Smooth muscle cell (in vitro differentiated cells): Measurements from ENCODE around the gene NFYC. TPM values are rescaled to one million over a fixed set of nuclear protein-coding genes. Genes with fewer than 3 reads are reported as not detected.

Experiments used
- DNase-seq: peaks from one replicate; lab custom pipeline; 2025; ENCODE audit not compliant: unreplicated experiment; lab: John Stamatoyannopoulos, UW
- H2AFZ ChIP-seq: fragments of 200-600 bp; sonication (generic); 2 replicates; pipeline ENCODE4 v1.6.0; 2016; ENCODE audit warnings: antibody characterized with exemption, low read depth, mild to moderate bottlenecking
- H3F3A ChIP-seq: fragments of 200-600 bp; sonication (generic); 2 replicates; pipeline ENCODE4 v1.6.0; 2017; ENCODE audit warnings: antibody characterized with exemption, low read depth
- H3K27ac ChIP-seq: fragments of 200-600 bp; sonication (generic); 2 replicates; pipeline ENCODE4 v1.5.1; 2016; ENCODE audit warnings: low read depth, mild to moderate bottlenecking
- H3K27me3 ChIP-seq: fragments of 200-600 bp; sonication (generic); 2 replicates; pipeline ENCODE4 v1.6.1; 2016; ENCODE audit warnings: low read depth, mild to moderate bottlenecking
- H3K36me3 ChIP-seq: fragments of 200-600 bp; sonication (generic); 2 replicates; pipeline ENCODE4 v1.5.1; 2016; ENCODE audit warnings: low read depth
- H3K4me1 ChIP-seq: fragments of 200-600 bp; sonication (generic); 2 replicates; pipeline ENCODE4 v1.5.1; 2016; ENCODE audit warnings: low read depth
- H3K4me2 ChIP-seq: fragments of 200-600 bp; sonication (generic); 2 replicates; pipeline ENCODE4 v1.6.0; 2016; ENCODE audit warnings: mild to moderate bottlenecking
- H3K4me3 ChIP-seq: fragments of 200-600 bp; sonication (generic); 2 replicates; pipeline ENCODE4 v1.5.1; 2016; ENCODE audit warnings: mild to moderate bottlenecking
- H3K79me2 ChIP-seq: fragments of 200-600 bp; sonication (generic); 2 replicates; pipeline ENCODE4 v1.6.0; 2016; ENCODE audit warnings: low read depth, mild to moderate bottlenecking
- H3K9ac ChIP-seq: fragments of 200-600 bp; sonication (generic); 2 replicates; pipeline ENCODE4 v1.6.0; 2016; ENCODE audit warnings: low read depth
- H3K9me3 ChIP-seq: fragments of 200-600 bp; sonication (generic); replicated peaks from 2 replicates; pipeline ENCODE4 v1.5.1; 2016; ENCODE audit warnings: low read depth
- H4K20me1 ChIP-seq: fragments of 200-600 bp; sonication (generic); 2 replicates; pipeline ENCODE4 v1.6.0; 2016; ENCODE audit warnings: low read depth
- CTCF ChIP-seq: fragments of 200-600 bp; sonication (generic); IDR thresholded peaks from 2 replicates; pipeline ENCODE4 v1.5.1; 2017; ENCODE audit warnings: borderline replicate concordance, mild to moderate bottlenecking, antibody characterized with exemption; ENCODE audit not compliant: insufficient read depth, poor library complexity, severe bottlenecking
- WGBS: methylation state at CpG from one replicate; pipeline ENCODE4 v1.1.7; 2016; ENCODE audit warnings: low lambda C conversion rate; 5-methylcytosine and 5-hydroxymethylcytosine counted together
- polyA plus RNA-seq: library from polyadenylated mRNA; unstranded; fragments of >200 nt; fragmentation: Nextera tagmentation; extraction: Ambion mirVana; gene quantifications from 2 replicates; pipeline ENCODE4 v1.2.1, GENCODE V29; 2016
- total RNA-seq: library from RNA; depleted of rRNA; stranded (reverse); fragments of >200 nt; gene quantifications from 2 replicates; pipeline ENCODE4 v1.2.3, GENCODE V29; 2014

NFYC gene
- total and polyA plus RNA-seq, 2 experiments from 2014 or later: 18.1 to 28.6 TPM

DNA sequence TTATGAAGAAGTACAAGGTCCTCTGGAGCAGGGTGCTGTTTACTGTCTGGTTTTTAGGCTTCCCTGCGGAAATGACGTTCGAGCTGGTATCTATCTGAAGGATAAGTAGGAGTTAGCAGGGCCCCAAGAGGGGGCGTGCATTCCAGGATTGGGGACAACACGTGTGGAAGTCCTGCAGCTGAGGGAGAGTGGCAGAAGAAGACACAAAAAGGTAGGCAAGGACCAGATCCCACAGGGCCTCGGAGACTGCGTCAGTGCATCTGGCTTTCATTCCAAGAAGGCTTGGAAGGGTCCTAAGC is 31.9 kb upstream of the NFYC start:
- H4K20me1 ChIP-seq: no peaks in the 10 kb centered on the region
- WGBS: 17% methylated on average over 7 of the region's 7 CpGs
- peak overlapping the region; percentile 30 for H3K27ac ChIP-seq
- no peaks in the 10 kb centered on the region for H3K9me3 ChIP-seq
- peaks cover 9% of the 10 kb centered on the region for H3K4me1 ChIP-seq
- peaks cover 4% of the 10 kb centered on the region for H3K27me3 ChIP-seq
- H3F3A ChIP-seq: no peaks in the 10 kb centered on the region
- H3K79me2 ChIP-seq: no peaks in the 10 kb centered on the region
- no peaks in the 10 kb centered on the region for H3K36me3 ChIP-seq
- no peak for DNase-seq
- H3K4me3 ChIP-seq: no peak overlapping the region
- no peak overlapping the region for H2AFZ ChIP-seq
- TF ChIP-seq CTCF: no peak
- no peak overlapping the region for H3K9ac ChIP-seq
- peak overlapping the region; percentile 19 for H3K4me2 ChIP-seq

DNA sequence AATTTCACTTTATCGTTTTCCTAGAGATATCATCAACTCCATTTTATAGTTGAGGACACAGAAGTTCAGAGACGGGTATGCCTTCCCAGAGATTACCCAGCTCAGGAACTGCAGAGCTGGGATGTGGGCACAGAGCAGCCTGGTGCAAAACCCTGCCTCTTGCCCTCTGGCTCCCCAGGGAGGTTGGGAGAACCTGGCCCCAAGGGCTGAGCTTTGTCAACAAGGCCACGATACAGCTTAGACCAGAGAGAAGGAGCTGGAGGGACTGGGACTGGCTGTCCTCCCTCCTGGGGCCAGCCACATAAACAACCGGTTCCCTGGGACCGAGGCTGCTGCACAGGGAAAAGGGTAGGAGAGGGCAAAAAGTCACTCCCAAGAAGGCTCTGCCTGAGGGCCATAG is 29.8 kb upstream of the NFYC start:
- Histone ChIP-seq H3K79me2 (no peaks in the 10 kb centered on the region), H3K4me3 (no peak overlapping the region), H3K27ac (no peak overlapping the region), H3K4me2 (no peak overlapping the region), H3K9me3 (no peaks in the 10 kb centered on the region), H3K4me1 (peaks cover 9% of the 10 kb centered on the region), H2AFZ (no peak overlapping the region), H3K27me3 (no peaks in the 10 kb centered on the region), H3F3A (no peaks in the 10 kb centered on the region), H4K20me1 (no peaks in the 10 kb centered on the region), H3K36me3 (no peaks in the 10 kb centered on the region), H3K9ac (no peak overlapping the region)
- WGBS: 35% methylated on average over 5 of the region's 5 CpGs
- TF ChIP-seq CTCF: no peak
- DNase-seq: no peak

- Histone ChIP-seq H3K36me3 (no peaks in the 10 kb centered on the region), H3K4me2 (no peak overlapping the region), H3F3A (no peaks in the 10 kb centered on the region), H3K4me3 (no peak overlapping the region), H2AFZ (no peak overlapping the region), H4K20me1 (no peaks in the 10 kb centered on the region), H3K27ac (no peak overlapping the region), H3K79me2 (no peaks in the 10 kb centered on the region), H3K4me1 (peaks cover 9% of the 10 kb centered on the region), H3K9ac (no peak overlapping the region), H3K9me3 (no peaks in the 10 kb centered on the region), H3K27me3 (no peaks in the 10 kb centered on the region)
- no peak for TF ChIP-seq CTCF
- no peak for DNase-seq
- 51% methylated on average over 6 of the region's 6 CpGs for WGBS
Observed at GRCh38 chr1:40662151-40662550, 29.4 kb upstream of the NFYC start.

GRCh38 chr1:40662864-40663263 is 28.6 kb upstream of the NFYC start:
- H4K20me1 ChIP-seq: no peaks in the 10 kb centered on the region
- no peak overlapping the region for H2AFZ ChIP-seq
- H3K27me3 ChIP-seq: no peaks in the 10 kb centered on the region
- H3K4me1 ChIP-seq: peaks cover 9% of the 10 kb centered on the region
- no peak overlapping the region for H3K27ac ChIP-seq
- WGBS: 69% methylated on average over 4 of the region's 4 CpGs
- no peak for TF ChIP-seq CTCF
- H3K9me3 ChIP-seq: no peaks in the 10 kb centered on the region
- no peak overlapping the region for H3K9ac ChIP-seq
- H3K79me2 ChIP-seq: no peaks in the 10 kb centered on the region
- no peak overlapping the region for H3K4me2 ChIP-seq
- no peak overlapping the region for H3K4me3 ChIP-seq
- no peaks in the 10 kb centered on the region for H3K36me3 ChIP-seq
- no peak for DNase-seq
- no peaks in the 10 kb centered on the region for H3F3A ChIP-seq
